DOHH2 (cell line): ENCODE data around the gene TMEM107.

Source experiments
- H3F3A ChIP-seq: fragments of 200-600 bp; sonication (generic), shearing (Covaris generic); 2 replicates; pipeline ENCODE4 v1.6.0; 2016; ENCODE audit warnings: antibody characterized with exemption, mild to moderate bottlenecking; ENCODE audit not compliant: control insufficient read depth, insufficient read depth
- H3K27ac ChIP-seq: fragments of 200-600 bp; sonication (generic); 2 replicates; pipeline ENCODE4 v1.5.1; 2014; ENCODE audit warnings: low read depth, mild to moderate bottlenecking, low read length, moderate library complexity
- H3K27me3 ChIP-seq: fragments of 200-600 bp; sonication (generic); 2 replicates; pipeline ENCODE4 v1.6.1; 2014; ENCODE audit warnings: mild to moderate bottlenecking, low read length, mixed read lengths; ENCODE audit not compliant: control insufficient read depth
- H3K36me3 ChIP-seq: fragments of 200-600 bp; sonication (generic); 2 replicates; pipeline ENCODE4 v1.6.1; 2014; ENCODE audit warnings: mild to moderate bottlenecking, low read length, moderate library complexity, mixed read lengths; ENCODE audit not compliant: control insufficient read depth
- H3K4me1 ChIP-seq: fragments of 200-600 bp; sonication (generic); 2 replicates; pipeline ENCODE4 v1.6.1; 2014; ENCODE audit warnings: mild to moderate bottlenecking, low read length, mixed read lengths; ENCODE audit not compliant: control insufficient read depth
- H3K4me2 ChIP-seq: fragments of 200-600 bp; sonication (generic); 2 replicates; pipeline ENCODE4 v1.6.0; 2014; ENCODE audit warnings: mild to moderate bottlenecking, low read length, moderate library complexity
- H3K4me3 ChIP-seq: fragments of 200-600 bp; sonication (generic); 2 replicates; pipeline ENCODE4 v1.5.1; 2014; ENCODE audit warnings: mild to moderate bottlenecking, low read length, mixed read lengths
- H3K79me2 ChIP-seq: fragments of 200-600 bp; sonication (generic); 2 replicates; pipeline ENCODE4 v1.6.1; 2014; ENCODE audit warnings: mild to moderate bottlenecking, low read length, mixed read lengths; ENCODE audit not compliant: control insufficient read depth
- H3K9me2 ChIP-seq: fragments of 200-600 bp; sonication (generic); replicated peaks from 2 replicates; pipeline ENCODE4 v1.6.1; 2014; ENCODE audit warnings: mild to moderate bottlenecking, low read length, mixed read lengths; ENCODE audit not compliant: control insufficient read depth
- H3K9me3 ChIP-seq: fragments of 200-600 bp; sonication (generic); 2 replicates; pipeline ENCODE4 v1.6.1; 2014; ENCODE audit warnings: antibody characterized with exemption, low read length, mixed read lengths; ENCODE audit not compliant: control insufficient read depth, insufficient read depth
- H4K20me1 ChIP-seq: fragments of 200-600 bp; sonication (generic); 2 replicates; pipeline ENCODE4 v1.6.0; 2014; ENCODE audit warnings: low read depth, mild to moderate bottlenecking, antibody characterized with exemption, low read length, moderate library complexity; ENCODE audit not compliant: control insufficient read depth, insufficient read depth
- CTCF ChIP-seq: fragments of 200-600 bp; sonication (generic); IDR thresholded peaks from one replicate; pipeline ENCODE4 v1.5.1; 2014; ENCODE audit warnings: antibody characterized with exemption, mild to moderate bottlenecking, low read depth, low read length; ENCODE audit not compliant: poor library complexity, severe bottlenecking
- EZH2phosphoT487 ChIP-seq: fragments of 200-600 bp; sonication (generic); IDR thresholded peaks from 2 replicates; pipeline ENCODE4 v1.6.1; 2017; ENCODE audit warnings: borderline replicate concordance, mild to moderate bottlenecking, antibody characterized with exemption, low read length, moderate library complexity, mixed read lengths

The TMEM107 gene

GRCh38 chr17:8153957-8154607 is 22.1 kb downstream of the TMEM107 start:
- Histone ChIP-seq H3K4me2 (peak overlapping the region; percentile 99), H3K4me1 (peaks cover 71% of the 10 kb centered on the region), H3K36me3 (peaks cover 25% of the 10 kb centered on the region), H4K20me1 (no peaks in the 10 kb centered on the region), H3K4me3 (peak overlapping the region; percentile 63), H3K27me3 (no peaks in the 10 kb centered on the region), H3F3A (peaks cover 11% of the 10 kb centered on the region), H3K27ac (0 out of 2 replicates have a peak overlapping the region, but pooled peaks have one; percentile 14), H3K9me3 (no peaks in the 10 kb centered on the region), H3K79me2 (peaks cover 24% of the 10 kb centered on the region), H3K9me2 (no peaks in the 10 kb centered on the region)
- TF ChIP-seq CTCF: no peak
- TF ChIP-seq EZH2phosphoT487: no peak

- no peak overlapping the region for H3K27ac ChIP-seq
- no peak for TF ChIP-seq EZH2phosphoT487
- no peak for TF ChIP-seq CTCF
- H3K9me2 ChIP-seq: no peaks in the 10 kb centered on the region
- H3K9me3 ChIP-seq: no peaks in the 10 kb centered on the region
- peaks cover 11% of the 10 kb centered on the region for H3F3A ChIP-seq
- no peak overlapping the region for H3K4me3 ChIP-seq
- H4K20me1 ChIP-seq: no peaks in the 10 kb centered on the region
- H3K4me1 ChIP-seq: peaks cover 68% of the 10 kb centered on the region
- H3K27me3 ChIP-seq: no peaks in the 10 kb centered on the region
- peaks cover 24% of the 10 kb centered on the region for H3K79me2 ChIP-seq
- peak overlapping the region; percentile 99 for H3K4me2 ChIP-seq
- H3K36me3 ChIP-seq: peaks cover 25% of the 10 kb centered on the region
Observed at GRCh38 chr17:8153525-8153956, 22.6 kb downstream of the TMEM107 start.

- peaks cover 11% of the 10 kb centered on the region for H3F3A ChIP-seq
- peak overlapping the region; percentile 90 for H3K4me3 ChIP-seq
- H3K4me1 ChIP-seq: peaks cover 64% of the 10 kb centered on the region
- H4K20me1 ChIP-seq: no peaks in the 10 kb centered on the region
- no peaks in the 10 kb centered on the region for H3K27me3 ChIP-seq
- no peaks in the 10 kb centered on the region for H3K9me2 ChIP-seq
- no peaks in the 10 kb centered on the region for H3K9me3 ChIP-seq
- H3K36me3 ChIP-seq: peaks cover 25% of the 10 kb centered on the region
- H3K79me2 ChIP-seq: peaks cover 24% of the 10 kb centered on the region
- H3K4me2 ChIP-seq: peak overlapping the region; percentile 99
- no peak for TF ChIP-seq CTCF
- no peak for TF ChIP-seq EZH2phosphoT487
- H3K27ac ChIP-seq: no peak overlapping the region
Observed at GRCh38 chr17:8153031-8153451, 23.1 kb downstream of the TMEM107 start.
